ENCODE data around the gene STARD13.
"Not testable (repeated sequence)": the region's sequence is repeated elsewhere in the genome, so short reads cannot be mapped to it uniquely, and the experiment has no call there.

Gene STARD13

DNA sequence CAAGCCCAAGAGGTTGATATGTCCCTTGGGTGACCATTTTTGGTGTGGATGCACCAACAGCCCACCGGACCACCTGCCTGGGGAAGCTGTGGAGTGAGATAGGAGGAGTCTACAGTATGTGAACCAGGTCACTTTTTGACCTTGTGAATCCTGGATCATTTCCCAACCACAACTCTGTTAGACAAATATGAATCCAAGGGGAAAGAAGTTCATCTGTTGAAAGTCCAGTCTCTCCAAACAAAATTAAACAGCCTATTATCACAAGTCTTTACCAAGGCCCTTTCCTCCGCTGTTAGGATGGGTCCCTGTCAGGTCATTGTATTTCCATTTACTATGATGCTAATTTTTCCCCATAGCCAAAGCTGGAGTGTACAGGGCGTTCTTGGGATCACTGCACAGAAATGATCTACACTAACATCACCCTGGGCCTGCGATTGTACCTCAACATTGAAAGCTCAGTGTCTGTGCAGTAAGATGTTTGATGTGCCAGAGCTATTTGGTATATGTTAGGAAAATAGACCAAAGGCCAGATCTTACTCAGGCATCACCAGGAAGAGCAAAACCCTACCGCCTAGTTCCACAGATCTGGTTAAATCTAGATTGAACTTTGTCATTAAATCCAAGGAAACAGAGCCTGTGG is 117.1 kb downstream of the STARD13 start:
- DNase-seq = no peak

DNA sequence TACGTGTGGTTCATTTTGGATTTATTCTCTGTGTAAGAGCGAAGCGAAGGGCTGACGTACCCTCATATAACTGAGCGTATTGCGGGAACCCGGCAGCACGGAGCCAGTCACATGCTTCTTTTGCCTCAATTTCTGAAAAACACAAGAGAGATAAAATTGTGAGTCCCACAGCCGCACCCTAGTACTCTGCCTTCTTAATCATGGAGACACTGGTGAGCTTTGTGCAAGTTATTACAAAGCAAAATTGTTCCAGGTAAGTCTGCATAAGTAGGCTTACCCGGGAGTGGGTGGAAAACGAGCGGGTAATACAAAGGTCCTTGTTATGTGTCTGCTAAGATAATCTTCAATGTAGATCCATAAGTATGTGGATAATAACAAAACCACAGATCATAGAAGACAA is 118.1 kb downstream of the STARD13 start:
- no peak for DNase-seq

DNA sequence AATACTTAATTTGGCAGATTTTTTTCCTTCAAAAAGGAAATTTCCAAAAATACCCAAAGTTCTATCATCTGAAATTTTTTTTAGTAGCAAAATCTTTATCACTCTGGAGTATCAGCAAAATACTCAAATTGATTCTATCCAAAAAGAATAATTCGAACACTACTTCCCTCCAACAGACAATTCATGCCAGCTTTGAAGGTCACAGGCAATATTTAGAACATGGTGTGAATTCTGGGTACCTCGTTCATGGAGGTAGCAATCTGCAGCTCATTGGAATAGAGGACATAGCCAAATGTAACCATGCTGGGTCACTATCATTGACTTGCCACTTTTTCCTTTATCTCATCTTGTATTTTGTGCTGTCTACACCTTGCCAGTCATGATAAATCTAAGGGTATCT is 119.8 kb downstream of the STARD13 start:
- no peak for DNase-seq

DNA sequence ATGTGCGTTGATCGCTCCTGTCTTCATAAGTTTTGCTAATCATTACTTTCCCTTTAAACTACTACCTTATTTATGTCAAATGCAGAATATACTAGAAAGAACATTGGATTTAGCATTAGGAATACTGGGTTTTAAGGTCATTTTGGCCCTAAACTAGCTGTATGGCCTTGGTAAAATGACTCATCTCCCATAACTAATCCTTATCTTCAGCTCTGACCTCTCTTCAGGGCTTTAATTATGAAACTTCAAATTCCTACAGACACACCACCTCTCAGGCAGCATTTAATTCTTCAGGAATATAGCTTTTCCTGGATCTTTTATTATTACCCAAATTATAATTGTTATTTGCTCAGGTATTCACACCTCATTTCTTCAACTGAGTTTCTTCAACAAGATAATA is 121.2 kb downstream of the STARD13 start:
- no peak for DNase-seq

DNA sequence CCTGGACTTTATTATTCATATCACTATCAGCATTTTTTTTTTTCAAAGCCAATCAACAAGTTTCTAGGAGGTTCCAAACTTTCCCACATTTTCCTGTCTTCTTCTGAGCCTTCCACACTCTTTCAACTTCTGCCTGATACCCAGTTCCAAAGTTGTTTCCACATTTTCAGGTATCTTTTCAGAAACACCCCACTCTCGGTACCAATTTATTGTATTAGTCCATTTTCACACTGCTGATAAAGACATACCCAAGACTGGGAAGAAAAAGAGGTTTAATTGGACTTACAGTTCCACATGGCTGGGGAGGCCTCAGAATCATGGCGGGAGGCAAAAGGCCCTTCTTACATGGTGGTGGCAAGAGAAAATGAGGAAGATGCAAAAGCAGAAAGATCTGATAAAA is 122.8 kb downstream of the STARD13 start:
- DNase-seq = not testable (repeated sequence)

DNA sequence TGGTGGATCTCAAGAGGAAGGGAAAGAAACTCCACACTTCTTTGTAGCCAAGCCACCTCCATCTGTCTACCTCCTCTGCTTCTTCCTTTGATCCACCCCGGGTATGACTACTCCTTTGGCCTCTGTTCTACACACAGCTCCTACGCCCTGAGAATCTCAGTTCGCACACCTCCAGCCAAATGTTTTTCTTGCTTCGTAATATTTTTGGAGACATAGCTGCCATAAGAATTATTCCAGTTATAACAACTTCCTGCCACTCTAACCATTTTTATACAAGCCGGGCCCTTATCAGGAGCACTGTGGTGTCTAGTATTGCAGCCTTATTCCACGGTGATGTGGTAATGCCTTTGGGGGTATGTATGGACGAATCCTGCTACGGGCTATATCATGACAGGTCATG is 126.7 kb downstream of the STARD13 start:
- no peak for DNase-seq

DNA sequence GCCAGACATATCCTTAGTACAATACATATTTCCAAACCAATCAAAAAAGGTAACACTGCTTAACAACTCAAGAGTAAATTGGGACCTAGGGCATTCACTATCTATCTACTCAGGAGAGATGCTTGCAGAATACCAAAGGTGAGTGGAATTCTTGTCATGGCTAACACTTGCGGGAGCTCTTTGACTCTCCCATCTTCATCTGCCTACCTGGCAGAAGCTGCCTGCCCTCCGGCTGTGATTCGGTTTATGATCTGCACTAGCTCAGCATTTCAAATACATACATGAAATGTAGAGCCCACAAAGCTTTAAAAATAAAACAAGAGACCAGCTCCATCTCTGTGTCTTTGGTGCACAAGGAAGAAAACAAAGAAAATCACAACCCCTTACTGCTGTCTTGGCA is 127.3 kb downstream of the STARD13 start:
- no peak for DNase-seq

DNA sequence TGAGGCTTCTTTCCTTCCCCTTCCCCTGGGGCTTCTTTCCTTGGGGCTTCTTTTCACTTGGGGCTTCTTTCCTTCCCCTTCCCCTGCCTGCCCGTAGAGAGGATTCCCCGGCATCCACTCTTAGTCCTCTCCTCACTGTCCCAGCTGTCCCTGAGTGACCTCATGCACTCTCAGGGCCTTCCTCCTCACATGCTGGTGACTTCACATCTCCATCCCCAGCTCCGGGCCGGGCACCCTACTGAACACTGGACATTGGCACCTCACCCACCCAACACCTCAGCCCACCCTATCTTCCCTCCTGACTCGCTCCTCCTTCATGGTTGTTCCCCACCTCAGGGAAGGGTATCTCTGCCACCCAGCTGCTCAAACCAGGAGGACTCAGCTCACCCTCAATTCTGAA is 130.6 kb downstream of the STARD13 start:
- DNase-seq = no peak

DNA sequence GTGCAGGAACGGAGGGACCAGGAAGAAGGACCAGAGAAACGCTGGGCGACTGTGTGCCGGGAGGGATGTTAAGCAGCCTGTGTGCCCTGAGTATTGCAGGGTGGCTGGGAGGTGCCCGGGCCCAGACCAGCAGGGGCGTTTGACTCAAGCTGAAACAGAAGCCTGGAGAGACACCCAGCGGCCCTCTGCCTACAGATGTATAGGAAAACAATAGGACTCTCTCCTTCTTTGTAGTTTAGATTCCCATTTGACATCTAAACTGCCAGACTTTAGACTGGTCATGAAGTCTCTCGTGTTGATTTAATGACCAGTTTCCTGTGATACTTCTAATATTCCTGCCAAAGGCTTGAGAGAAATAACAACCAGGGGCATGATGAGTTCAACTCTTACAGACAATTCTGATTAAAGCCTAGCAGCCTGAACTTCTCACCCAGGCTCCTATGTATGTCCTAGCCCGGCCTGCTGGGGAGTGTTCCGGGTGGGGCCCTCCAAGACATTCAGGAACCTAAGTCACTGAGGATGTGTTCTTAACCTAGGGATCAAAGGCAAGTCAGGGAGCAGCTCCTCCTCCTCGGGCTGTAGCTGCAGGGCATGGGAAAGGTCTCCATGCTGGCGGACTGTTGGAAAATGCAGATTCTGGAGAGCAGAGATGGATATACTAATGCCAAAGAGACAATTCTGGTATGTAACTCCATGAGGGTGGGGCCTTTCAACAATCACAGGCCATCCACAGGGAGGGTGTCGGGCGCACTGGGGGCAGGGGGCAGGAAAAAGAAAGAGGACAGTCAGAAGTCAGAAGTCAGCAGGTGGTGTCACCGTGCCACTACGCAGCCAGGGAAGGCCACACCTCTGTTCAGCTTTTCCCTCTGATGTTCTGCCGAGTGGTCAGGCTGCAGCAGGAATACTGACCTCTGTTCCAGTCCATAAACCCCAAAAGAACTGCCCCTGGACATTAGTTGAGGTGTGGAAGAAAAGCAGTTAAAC is 131.8 kb downstream of the STARD13 start:
- no peak for DNase-seq

DNA sequence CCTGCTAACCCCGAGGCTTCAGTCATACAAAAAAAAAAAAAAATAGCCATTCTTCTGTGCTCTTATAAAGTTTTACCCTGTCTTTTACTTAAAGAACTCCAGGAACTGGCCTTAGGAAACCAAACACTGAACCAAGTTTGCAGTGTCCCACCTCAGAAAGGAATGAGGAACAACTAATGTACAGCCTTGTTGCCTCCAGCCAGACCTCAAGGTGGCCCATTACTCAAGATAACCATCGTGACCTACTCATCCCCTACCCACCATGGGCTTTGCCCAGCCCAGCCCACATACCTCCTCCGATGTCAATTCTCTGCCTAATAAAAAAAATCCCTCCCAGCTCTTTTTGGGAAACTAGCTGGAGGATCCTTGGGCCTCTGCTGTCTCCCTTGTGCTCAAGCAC is 133.2 kb downstream of the STARD13 start:
- no peak for DNase-seq

DNA sequence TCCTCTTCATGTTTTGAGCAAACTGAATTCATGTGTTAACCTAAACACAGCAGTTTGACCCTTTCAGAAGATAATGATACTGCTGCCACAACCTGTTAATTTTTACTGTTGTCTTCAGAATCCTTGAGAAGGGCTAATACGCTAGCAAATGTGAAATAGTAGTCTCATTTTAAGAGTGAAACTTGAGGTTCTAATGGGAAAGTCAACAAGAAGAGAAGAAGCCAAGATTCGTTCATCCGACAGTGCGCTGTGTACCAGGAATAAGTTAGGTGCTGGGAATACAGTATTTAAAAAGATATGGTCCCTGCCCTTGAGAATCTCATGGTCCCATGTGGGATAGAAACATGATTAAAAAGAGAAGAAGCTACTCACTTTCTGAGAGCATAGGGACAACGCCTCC is 134.9 kb downstream of the STARD13 start:
- DNase-seq = no peak

DNA sequence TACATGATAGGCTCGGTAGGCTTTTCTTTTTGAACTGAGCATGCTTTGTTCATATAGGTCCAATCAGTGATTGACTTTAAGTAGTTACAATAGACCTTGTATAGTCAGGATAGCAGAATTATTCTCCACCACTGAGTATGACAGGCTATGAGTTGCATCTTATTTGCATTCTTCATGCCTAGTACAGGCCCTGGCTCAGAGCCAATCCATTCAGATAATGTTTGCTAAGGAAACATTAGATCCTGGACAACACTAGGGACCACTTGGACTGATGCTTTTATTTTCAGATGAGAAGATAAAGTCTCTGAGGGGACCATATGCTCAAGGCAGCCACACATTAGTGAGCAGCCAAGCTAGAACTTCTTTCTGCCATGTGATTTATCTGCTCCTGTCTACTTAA is 135.4 kb downstream of the STARD13 start:
- no peak for DNase-seq

DNA sequence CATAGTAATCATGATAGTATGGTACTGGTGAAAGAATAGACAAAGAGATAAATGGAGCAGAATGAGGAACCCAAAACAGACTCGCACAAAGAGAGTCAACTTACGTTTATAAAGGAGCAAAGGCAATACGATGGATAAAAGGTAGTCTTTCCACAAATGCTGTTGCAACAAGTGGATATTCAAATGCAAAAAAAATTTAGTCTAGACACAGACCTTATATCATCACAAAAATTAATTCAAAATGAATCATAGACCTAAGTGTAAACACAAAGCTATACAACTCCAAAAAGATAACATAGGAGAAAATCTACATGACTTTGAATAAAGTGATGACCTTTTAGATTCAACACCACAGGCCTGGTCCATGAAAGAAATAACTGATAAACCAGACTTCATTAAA is 137.7 kb downstream of the STARD13 start:
- no peak for DNase-seq

DNA sequence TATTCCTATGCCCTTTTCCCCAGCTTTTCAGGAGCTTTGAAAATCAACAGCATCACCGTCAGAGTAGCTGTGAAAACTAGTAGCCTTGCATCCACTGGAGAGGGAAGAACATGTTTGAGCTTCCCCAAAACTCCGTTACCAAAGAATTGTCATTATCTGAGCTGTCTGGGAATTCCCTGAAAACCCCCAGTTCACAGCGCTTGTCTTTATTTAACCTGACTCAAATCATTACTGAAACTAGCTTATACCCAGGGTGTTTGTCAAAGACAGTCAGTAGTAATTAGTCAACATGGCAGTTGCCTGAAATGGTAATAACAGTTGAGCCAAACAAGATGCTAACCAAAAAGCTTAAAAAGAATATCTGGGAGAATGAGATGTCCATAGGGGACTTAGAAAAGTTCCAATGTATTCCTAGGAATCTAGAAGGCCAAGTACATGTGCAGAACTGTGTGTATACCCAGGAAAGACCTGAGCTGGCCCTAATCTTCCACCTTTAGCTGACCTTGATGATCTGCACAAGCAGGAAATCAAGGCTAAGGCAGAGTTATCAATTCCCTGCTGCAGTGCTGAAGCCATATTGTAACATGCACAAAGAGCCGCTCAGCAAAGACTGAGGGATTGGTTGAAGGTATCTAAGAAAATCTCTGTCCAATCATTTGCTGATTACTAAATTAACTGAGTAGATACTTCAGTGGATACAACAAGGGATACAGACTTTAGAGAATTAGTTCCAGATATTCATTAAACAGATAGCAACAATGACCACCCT is 138.5 kb downstream of the STARD13 start:
- DNase-seq = no peak

DNA sequence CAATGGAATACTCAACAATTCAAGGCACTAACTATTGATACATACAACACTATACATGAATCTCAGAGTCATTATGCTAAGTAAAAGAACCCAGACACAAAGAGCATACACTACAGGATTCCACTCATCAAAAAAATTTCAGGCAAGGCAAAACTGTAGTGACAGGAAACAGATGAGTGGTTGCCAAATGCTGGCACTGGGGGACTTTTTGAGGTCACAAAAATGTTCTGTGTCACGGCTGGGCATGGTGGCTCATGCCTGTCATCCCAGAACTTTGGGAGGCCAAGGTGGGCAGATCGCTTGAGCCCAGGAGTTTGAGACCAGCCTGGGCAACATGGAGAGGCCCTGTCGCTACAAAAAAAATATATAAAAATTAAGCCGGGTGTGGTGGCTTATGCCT is 139.9 kb downstream of the STARD13 start:
- DNase-seq = no peak

DNA sequence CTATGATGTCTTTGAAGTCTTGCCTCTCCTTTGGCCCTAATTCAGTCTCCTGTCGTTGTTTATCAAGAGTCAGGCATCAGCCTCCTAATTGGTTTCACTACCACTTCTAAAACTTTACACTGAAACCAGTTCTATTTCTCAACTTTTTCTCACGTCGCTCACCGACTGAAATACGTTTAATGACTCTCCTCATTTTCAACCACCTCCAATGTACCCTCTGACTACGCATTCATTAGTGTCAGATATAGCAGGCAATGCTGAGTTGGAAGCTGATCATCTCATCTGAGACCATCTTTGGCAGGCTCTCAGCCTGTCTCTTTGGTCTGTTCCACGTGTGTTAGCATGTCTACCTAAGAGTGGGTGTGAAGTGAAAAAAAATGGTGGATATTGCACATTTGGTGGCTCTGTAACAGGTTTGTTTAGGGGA is 141.2 kb downstream of the STARD13 start:
- DNase-seq = no peak

DNA sequence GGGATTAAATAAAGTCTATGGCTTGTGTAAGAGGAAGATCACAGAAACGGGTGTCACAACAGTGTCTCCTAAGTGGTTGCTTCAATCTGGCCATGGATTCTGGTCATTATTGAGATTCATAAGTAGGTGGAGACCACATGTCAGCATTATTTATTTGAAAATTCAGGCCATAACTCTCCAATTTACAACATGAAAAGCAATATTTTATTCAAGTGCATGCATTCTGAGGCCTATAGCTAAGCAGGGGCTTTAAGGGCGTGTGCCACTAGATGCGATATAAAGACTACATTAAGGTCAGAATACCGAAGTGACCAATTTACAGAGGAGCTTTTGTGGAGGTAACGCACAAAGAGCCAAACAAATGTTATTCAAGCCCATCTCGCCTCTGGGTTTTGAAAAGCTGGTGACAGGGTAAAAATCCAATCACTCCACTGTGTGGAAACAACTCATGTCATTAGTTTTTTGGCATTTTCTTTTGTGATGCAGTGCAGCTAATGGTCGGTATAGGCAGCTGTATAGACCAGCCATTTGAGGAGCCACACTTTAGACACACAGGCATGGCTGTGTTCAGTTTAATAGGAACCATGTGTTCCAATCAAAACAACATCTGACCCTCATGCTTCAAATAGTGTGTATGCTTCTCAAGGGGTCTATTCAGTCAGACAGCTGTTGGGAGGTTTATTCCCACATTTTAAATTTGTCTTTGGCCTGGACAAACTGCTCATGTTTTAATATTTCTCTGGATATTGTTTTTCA is 145.6 kb downstream of the STARD13 start:
- DNase-seq = no peak

DNA sequence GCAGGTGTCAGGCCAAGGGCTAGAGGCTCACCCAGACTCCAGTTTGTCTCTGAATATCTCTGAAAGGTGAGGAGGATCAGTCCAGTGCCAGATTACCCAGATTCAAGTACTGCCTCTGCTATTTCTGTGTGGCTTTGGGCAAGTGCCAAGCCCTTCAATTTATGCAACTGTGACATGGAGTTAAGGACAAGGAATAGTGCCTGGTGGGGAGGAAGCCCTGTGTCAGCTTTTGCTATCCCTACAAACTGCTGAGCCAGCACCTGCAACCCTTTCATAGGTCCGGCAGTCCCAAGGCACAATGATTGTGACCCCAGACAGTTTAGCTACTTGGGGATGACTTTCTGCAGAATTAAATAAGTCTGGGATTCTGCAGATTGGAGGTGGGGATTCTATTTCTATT is 146.4 kb downstream of the STARD13 start:
- DNase-seq = no peak

DNA sequence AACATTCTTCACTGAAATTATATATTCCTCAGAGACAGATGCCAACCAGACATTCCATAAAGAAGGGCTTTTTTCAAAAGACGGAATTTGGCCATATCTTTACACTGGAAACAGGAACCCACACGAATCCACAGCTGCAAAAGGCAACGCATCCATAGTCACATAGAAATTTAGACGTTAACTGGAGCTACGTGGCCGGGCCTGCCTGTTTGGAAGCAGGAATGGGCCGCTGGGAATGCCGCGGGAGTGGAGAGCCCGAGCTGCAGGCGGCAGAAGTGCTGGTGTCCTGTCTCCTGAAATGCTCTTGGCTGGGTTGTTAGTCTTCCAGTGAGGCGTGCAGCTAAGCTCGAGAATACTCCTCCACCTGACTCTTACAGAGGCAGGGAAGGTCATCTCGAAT is 147.1 kb downstream of the STARD13 start:
- no peak for DNase-seq

DNA sequence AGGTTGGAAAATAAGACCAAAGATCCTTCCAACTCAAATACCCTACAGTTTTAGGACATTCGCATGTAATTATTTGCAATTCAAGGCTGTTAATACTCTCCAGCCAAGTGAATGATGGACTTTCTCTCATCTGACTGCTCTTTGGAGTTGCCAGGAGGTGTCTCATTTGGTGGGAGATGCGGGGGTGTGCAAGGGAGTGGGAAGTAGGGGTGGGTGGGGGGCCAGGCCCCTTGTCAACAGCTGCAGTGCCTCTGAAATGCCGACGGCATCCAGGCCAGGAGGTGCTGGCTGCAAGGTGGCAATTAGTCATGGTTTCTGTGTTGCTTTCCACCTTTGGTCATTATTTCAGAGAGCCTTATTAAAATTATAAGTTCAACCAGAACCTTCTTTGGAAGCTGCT is 147.8 kb downstream of the STARD13 start:
- DNase-seq = no peak

DNA sequence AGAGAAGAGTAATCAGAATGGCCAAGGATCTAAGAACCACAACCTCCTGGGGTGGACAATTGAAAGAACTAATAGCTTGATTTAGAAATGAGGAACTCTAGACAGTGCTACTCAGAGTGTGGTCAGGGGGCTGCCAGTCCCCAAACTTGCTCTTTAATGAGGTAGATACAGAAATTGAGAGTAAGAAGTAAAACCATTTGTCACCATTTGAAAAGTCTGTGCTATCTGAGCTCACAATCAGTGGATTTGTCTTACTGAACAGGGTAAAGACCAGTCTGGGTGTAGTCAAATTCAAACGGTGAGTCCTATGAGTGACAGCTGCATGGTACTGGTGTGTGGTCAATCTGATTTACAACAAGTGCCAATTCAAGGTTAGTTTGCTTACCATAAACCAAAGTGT is 150.5 kb downstream of the STARD13 start:
- no peak for DNase-seq

DNA sequence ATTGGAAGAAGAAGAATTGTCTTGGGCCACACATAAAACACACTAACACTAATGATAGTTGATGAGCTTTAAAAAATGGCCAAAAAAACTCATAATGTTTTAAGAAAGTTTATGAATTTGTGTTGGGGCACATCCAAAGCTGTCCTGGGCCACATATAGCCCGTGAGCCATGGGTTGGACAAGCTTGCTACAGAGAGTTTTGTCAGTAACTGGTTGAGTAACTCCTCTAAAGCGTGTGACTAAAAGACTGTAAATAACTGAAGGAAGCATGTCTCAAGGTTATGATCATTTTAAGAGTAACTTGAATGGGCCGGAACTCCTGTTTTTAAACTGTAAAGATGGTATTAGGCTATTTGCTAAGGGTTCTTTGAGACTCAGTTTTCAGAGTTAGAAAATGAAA is 151.3 kb downstream of the STARD13 start:
- no peak for DNase-seq
